HCT116 (cell line): ENCODE measurements around the gene XPC. TPM values are rescaled to one million over a fixed set of nuclear protein-coding genes. Genes with fewer than 3 reads are reported as not detected.

Experiments used
- ATAC-seq: fragments of 200-7000 bp; cut with Tn5 transposase; 2 replicates; pipeline ENCODE4 v1.9.1; 2020; ENCODE audit warnings: mild to moderate bottlenecking, moderate library complexity
- BruUV-seq: library from RNA; stranded (reverse); fragments of 400-500 nt; replicated peaks from 2 replicates; lab custom pipeline; 2021; lab: Mats Ljungman, UMichigan
- CTCF ChIA-PET: fragments of 300-600 bp; sonication (Branson Sonifier 250); formaldehyde crosslinking; loops from one replicate; lab custom pipeline; 2021; ENCODE audit warnings: antibody characterized with exemption; lab: Charles Lee
- POLR2A ChIA-PET: fragments of 300-600, 350-600 bp; sonication (Branson Sonifier 250); formaldehyde crosslinking; loops from one replicate; lab custom pipeline; 2021; ENCODE audit warnings: antibody characterized with exemption; lab: Charles Lee
- RAD21 ChIA-PET, 2 experiments: fragments of 300-600 bp; sonication (Branson Sonifier 250); formaldehyde crosslinking; loops; one replicate each; lab custom pipeline; 2023; ENCODE audit warnings: low total read pairs in 2 of 2; ENCODE audit not compliant: uncharacterized antibody in 2 of 2, unreplicated experiment in 2 of 2, low non-redundant PET in 1 of 2; lab: Charles Lee
- DNase-seq: peaks from one replicate; pipeline ENCODE4 v3.0.0-alpha.2; 2010; ENCODE audit warnings: low read depth, low spot score
- H2AFZ ChIP-seq: fragments of 200-600 bp; shearing (Covaris generic), sonication (generic); 2 replicates; pipeline ENCODE4 v1.6.1; 2017; ENCODE audit warnings: low read depth, mixed run types, mixed read lengths, antibody characterized with exemption, low read length; ENCODE audit not compliant: poor library complexity, severe bottlenecking
- H3K27ac ChIP-seq: 2 replicates; pipeline ENCODE4 v1.5.1; 2012; ENCODE audit warnings: low read depth, low read length
- H3K27me3 ChIP-seq: fragments of 200-600 bp; sonication (generic); 2 replicates; pipeline ENCODE4 v1.6.1; 2016; ENCODE audit warnings: mixed run types, low read length, mixed read lengths; ENCODE audit not compliant: insufficient read depth
- H3K36me3 ChIP-seq, 2 experiments: fragments of 200-500 bp in 1 of 2; fragments of 200-600 bp in 1 of 2; sonication (Bioruptor generic) in 1 of 2; sonication (generic) in 1 of 2; 2 replicates each; pipeline versions ENCODE4 v1.5.1 to v1.6.1; 2014 to 2016; ENCODE audit warnings: low read length in 2 of 2, inconsistent platforms in 1 of 2, mixed read lengths in 1 of 2, mixed run types in 1 of 2; ENCODE audit not compliant: insufficient read depth in 2 of 2, control insufficient read depth in 1 of 2
- H3K4me1 ChIP-seq, 2 experiments: fragments of 200-600 bp in 1 of 2; sonication (generic) in 1 of 2; 2 replicates each; pipeline versions ENCODE4 v1.5.1 to v1.6.1; 2012 to 2017; ENCODE audit warnings: low read length in 2 of 2, inconsistent platforms in 1 of 2, mild to moderate bottlenecking in 1 of 2, mixed read lengths in 1 of 2, mixed run types in 1 of 2, moderate library complexity in 1 of 2; ENCODE audit not compliant: insufficient read depth in 2 of 2, control insufficient read depth in 1 of 2
- H3K4me2 ChIP-seq: fragments of 200-600 bp; sonication (generic); 2 replicates; pipeline ENCODE4 v1.6.1; 2017; ENCODE audit warnings: mixed run types, low read length, mixed read lengths
- H3K4me3 ChIP-seq, 2 experiments: fragments of 200-600 bp in 1 of 2; sonication (generic) in 1 of 2; replicated peaks in 1 of 2; 2 replicates each; pipeline ENCODE4 v1.5.1; 2011 to 2016; ENCODE audit warnings: low read length in 2 of 2, control low read depth in 1 of 2, low read depth in 1 of 2, mild to moderate bottlenecking in 1 of 2, mixed read lengths in 1 of 2, mixed run types in 1 of 2
- H3K79me2 ChIP-seq: fragments of 200-600 bp; sonication (generic); 2 replicates; pipeline ENCODE4 v1.6.1; 2017; ENCODE audit warnings: mild to moderate bottlenecking, mixed run types, low read length, moderate library complexity, mixed read lengths; ENCODE audit not compliant: insufficient read depth
- H3K9ac ChIP-seq: fragments of 200-600 bp; sonication (generic); 2 replicates; pipeline ENCODE4 v1.6.1; 2016; ENCODE audit warnings: low read length, mixed read lengths
- H3K9me2 ChIP-seq: fragments of 200-600 bp; sonication (generic), shearing (Covaris generic); 2 replicates; pipeline ENCODE4 v1.6.1; 2017; ENCODE audit warnings: mixed run types, mild to moderate bottlenecking, moderate library complexity; ENCODE audit not compliant: insufficient read depth
- H3K9me3 ChIP-seq, 2 experiments: fragments of 200-500 bp in 1 of 2; fragments of 200-600 bp in 1 of 2; sonication (Bioruptor generic) in 1 of 2; sonication (generic) in 1 of 2; 2 replicates each; pipeline ENCODE4 v1.6.1; 2014 to 2017; ENCODE audit warnings: low read length in 2 of 2, mixed read lengths in 2 of 2, inconsistent platforms in 1 of 2, low read depth in 1 of 2, mild to moderate bottlenecking in 1 of 2, mixed run types in 1 of 2, moderate library complexity in 1 of 2; ENCODE audit not compliant: control insufficient read depth in 1 of 2, insufficient read depth in 1 of 2
- H4K20me1 ChIP-seq: fragments of 200-600 bp; sonication (generic), shearing (Covaris generic); 2 replicates; pipeline ENCODE4 v1.6.1; 2017; ENCODE audit warnings: mixed run types, mild to moderate bottlenecking, moderate library complexity; ENCODE audit not compliant: insufficient read depth
- ATF3 ChIP-seq: IDR thresholded peaks from 2 replicates; pipeline ENCODE4 v1.6.1; 2012
- JUND ChIP-seq: IDR thresholded peaks from 2 replicates; pipeline ENCODE4 v1.6.1; 2012
- MAX ChIP-seq: IDR thresholded peaks from 2 replicates; pipeline ENCODE4 v1.6.1; 2012
- POLR2AphosphoS5 ChIP-seq: IDR thresholded peaks from 2 replicates; pipeline ENCODE4 v1.6.1; 2011; ENCODE audit warnings: mild to moderate bottlenecking, low read depth, low read length, moderate library complexity
- SRF ChIP-seq: IDR thresholded peaks from 2 replicates; pipeline ENCODE4 v1.6.1; 2012; ENCODE audit warnings: low read depth
- ZBTB33 ChIP-seq: IDR thresholded peaks from 2 replicates; pipeline ENCODE4 v1.6.1; 2011; ENCODE audit warnings: mild to moderate bottlenecking, low read length, moderate library complexity; ENCODE audit not compliant: insufficient replicate concordance; ENCODE audit errors: extremely low read depth
- ZFX ChIP-seq: fragments of 450-650 bp; IDR thresholded peaks from 2 replicates; pipeline ENCODE4 v1.6.1; 2017
- intact Hi-C: fragments of 100-400 bp; cut with micrococcal nuclease; formaldehyde crosslinking; loops from 2 replicates; pipeline ENCODE4 v1.10.0; 2022
- total RNA-seq: library from RNA; stranded (reverse); gene quantifications from one replicate; pipeline ENCODE4 v1.2.1, GENCODE V29; 2021; ENCODE audit not compliant: unreplicated experiment

The XPC gene
- total RNA-seq, 1 experiment from 2014 or later = 29.5 TPM

GRCh38 chr3:14122301-14122700 lies 56.1 kb downstream of the XPC start:
- POLR2A ChIA-PET = no interaction called here

More at GRCh38 chr3:14122301-14122700, 56.1 kb downstream of the XPC start:
- Histone ChIP-seq H3K9me3 (no peaks in the 10 kb centered on the region), H3K4me3 (no peak overlapping the region), H3K79me2 (peaks cover 83% of the 10 kb centered on the region), H3K36me3 (peaks cover 0 to 12% of the 10 kb centered on the region in 2 experiments; a peak in 1 of 4 replicates), H4K20me1 (no peaks in the 10 kb centered on the region; the same call in 1 of the 2 replicates), H3K9me2 (no peaks in the 10 kb centered on the region), H3K4me1 (peaks cover 8 to 20% of the 10 kb centered on the region in 2 experiments; a peak in 3 of 4 replicates), H3K9ac (no peak overlapping the region), H2AFZ (no peak overlapping the region), H3K27me3 (no peaks in the 10 kb centered on the region), H3K4me2 (no peak overlapping the region), H3K27ac (no peak overlapping the region)
- ChIA-PET RAD21 (no interaction called here), CTCF (interaction anchor here (1.5 kb wide), 1 partner anchor 226 kb away, joined by 7 read pairs; no protein-coding TSS in a partner anchor)
- DNase-seq = no peak
- TF ChIP-seq ZBTB33 (no peak), POLR2AphosphoS5 (no peak), ATF3 (no peak), SRF (no peak), JUND (no peak), ZFX (no peak), MAX (no peak)
- no TSS peak for BruUV-seq
- intact Hi-C loops = loop anchor here (10.0 kb wide), 1 partner anchor 468 kb away; no protein-coding TSS in a partner anchor
- no peak for ATAC-seq
